Fibroblast of skin of left quadriceps (primary cell): ENCODE data around the gene EXOC4.
"Not testable (repeated sequence)": the region's sequence is repeated elsewhere in the genome, so short reads cannot be mapped to it uniquely, and the experiment has no call there.

Experiments used
- DNase-seq, 2 experiments: peaks; one replicate each; pipeline ENCODE4 v3.0.0-alpha.2; 2013; ENCODE audit warnings: low read depth in 2 of 2

EXOC4 gene

DNA sequence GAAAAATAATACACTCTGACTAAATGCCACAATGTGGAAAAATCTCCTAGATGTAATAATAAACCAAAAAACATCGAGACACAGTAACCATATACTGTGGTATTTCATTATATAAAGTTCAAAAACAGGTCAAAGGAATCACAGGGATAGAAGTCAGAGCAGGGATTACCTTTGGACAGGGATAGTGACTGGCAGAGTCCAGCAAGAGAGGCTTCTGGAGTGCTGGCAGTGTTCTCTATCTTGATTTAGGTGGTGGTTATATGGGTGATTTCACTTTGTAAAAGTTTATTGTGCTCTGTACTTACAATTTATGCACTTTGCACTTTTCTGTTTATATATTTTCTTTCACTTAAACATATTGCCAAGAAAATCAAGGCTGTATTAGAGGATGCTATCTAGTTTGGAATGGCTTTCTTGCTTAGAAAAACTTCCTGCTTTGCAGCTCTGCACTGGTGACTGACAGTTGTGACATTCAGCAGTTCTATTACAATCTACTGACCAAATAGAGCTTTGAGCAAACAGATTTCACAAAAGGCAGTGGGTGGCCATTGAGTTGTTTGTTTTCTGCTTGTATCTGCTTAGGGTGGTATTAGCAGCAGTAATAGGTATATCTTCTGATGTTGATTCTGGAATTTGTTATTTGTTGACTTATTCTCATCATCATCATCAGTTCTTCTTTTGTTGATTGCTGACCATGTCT lies 610.6 kb downstream of the EXOC4 start:
- no peak for DNase-seq

DNA sequence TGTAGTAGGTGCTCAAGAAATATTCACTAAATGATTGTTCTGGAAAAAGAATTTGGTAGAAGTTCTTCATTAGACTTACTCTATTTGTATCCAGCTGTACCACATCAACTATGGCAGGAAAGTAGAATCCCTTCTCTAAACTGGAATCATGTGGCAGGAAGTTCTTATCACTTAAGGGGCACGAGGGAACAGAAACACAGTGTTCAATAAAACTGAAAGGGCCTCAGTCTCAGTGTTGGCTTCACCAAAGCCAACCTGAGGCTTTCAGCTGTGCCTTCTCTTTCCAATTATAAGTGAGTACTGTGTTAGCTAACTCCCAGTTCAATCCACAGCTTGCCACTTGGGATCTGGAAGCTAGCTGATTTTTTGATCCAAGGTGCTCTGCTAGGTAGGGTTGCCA lies 616.7 kb downstream of the EXOC4 start:
- DNase-seq = no peak

DNA sequence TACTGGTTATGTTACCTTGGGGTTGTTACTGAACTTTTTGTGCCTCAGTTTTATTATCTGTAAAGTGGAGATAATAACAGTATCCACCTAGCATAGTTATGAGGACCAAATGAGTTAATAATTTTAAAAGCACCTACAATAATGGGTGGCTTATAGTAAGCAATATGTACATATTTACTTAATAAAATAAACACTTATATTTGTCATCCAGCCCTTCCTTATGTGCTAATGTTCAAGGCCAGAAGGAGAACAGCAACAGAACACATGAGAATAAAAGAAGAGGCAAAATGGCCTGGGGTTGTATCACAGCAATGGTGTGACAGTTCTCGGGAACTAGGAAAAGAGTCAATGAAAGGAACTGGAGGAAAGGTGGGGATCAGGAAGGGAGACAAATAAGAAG lies 618.9 kb downstream of the EXOC4 start:
- DNase-seq = no peak

DNA sequence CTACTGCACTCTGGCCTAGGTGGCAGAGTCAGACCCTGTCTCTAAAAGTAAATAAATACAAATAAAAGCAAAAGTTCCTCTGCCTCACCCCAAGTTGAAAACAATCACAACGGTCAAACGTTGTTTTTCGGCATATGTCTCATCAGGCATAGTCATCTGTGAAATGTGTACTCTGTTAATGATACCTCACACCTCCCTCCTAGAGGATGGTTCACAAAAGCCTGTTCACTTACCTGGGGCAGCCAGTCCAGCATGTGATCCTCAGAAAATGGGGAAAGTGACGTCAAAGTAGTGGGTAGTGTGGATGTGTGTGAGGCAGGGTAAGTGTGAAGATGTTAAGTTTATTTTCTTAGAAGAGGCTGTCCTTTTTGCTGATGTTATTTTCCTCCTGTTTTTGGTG lies 620.3 kb downstream of the EXOC4 start:
- DNase-seq = no peak

DNA sequence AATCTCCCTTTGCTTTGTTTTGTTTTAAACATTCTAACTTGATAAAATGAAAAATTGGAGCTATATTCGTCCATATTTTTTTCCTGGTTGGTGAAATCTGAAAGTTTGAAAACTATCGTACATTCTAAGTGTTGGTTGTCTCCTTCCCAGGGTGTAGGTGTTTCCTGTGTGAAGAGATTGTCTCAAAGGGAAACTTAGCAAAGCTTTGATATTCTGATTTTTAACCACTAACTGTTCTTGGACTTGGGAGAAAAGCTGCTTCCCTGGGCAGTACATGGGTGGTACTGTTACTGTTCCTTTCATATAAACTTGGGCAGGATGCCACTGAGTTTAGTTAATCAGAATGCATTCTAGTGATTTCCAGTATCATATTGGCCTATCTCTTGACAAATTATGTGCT lies 620.8 kb downstream of the EXOC4 start:
- no peak for DNase-seq

DNA sequence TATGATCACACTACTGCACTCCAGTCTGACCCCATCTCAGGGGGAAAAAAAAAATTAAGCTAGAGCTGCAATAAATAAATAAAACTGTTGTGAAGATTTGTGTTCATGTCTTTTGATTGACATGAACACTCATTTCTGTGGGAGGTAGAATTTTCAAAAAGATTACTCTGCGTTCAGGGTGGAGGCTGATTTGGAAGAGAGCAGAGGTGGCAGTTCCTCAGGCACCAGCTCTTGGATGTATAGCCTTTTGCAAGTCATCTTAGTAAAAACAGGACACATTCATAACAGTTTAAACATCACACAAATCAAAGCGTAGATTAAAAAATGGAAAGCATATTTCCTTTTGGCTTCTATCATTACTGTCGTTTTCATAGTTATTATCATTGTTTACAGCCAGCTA lies 630.7 kb downstream of the EXOC4 start:
- no peak for DNase-seq

DNA sequence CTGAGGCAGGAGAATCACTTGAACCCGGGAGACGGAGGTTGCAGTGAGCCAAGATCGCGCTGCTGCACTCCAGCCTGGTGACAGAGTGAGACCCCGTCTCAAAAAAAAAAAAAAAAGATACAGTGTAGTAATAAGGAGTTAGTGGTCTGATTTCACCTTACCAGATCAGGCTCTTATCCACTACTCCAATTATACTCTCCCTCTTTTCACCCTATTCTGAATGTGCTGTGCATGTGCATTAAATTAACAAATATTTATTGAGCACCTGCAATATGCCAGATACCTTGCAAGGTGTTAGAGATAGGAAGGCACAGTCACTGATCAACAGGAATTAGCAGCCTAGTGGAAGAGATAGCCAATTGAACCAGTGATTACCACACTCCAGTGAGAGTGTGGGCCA lies 632.3 kb downstream of the EXOC4 start:
- no peak for DNase-seq

DNA sequence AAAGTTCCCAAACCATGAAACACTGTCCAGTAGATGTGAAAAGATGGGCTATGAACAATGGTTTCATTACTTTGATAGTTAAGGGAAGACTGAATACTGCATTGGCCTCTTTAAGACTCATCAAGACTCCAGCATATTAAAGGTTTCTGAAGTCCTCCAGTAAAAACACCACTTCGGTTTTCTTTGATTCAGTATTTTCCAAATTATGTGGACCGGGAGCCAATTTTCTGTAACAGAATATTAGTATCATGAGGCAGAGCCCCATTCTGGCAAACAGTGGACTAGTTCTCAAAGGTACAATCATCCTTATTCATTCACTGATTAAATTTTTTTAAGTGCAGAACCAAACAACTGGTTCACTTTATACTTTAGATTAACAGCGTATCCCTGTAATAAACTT lies 633.2 kb downstream of the EXOC4 start:
- no peak for DNase-seq

DNA sequence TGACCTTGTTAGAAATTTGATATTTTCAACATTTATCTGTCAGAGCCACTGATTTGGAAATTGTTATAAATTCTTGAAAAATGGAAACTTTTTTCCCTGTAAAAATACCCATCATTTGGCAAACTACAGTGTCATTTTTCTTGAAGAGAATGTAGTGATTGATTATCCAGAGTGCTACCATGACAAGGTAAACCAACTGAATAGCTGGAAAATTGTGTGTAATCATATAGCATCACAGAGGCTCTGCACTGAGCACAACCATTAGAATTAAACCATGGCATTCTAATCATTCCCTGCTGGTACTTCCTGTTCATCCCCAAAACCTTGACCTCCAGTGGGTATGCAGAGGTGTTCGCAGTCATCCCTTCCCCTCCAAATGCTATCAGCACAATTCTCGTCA lies 633.9 kb downstream of the EXOC4 start:
- DNase-seq = no peak

DNA sequence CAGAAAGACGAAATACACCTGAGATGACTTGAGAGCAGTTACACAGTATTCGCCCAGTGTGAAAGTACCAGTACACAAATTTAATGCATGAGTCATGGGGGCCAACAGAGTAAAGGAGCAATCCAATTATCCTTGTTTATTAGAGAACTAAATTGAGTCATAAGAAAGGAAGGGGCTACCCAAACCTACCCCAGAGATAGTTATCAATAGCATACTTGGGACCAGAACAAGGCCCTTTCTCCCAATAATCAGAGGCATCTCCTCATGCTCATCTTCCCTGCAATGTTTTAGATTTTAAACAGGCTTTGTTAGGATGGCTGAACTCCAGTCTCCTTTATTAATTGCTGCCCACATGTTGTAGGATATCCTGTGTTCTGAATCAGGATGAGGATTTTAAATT lies 634.6 kb downstream of the EXOC4 start:
- no peak for DNase-seq

DNA sequence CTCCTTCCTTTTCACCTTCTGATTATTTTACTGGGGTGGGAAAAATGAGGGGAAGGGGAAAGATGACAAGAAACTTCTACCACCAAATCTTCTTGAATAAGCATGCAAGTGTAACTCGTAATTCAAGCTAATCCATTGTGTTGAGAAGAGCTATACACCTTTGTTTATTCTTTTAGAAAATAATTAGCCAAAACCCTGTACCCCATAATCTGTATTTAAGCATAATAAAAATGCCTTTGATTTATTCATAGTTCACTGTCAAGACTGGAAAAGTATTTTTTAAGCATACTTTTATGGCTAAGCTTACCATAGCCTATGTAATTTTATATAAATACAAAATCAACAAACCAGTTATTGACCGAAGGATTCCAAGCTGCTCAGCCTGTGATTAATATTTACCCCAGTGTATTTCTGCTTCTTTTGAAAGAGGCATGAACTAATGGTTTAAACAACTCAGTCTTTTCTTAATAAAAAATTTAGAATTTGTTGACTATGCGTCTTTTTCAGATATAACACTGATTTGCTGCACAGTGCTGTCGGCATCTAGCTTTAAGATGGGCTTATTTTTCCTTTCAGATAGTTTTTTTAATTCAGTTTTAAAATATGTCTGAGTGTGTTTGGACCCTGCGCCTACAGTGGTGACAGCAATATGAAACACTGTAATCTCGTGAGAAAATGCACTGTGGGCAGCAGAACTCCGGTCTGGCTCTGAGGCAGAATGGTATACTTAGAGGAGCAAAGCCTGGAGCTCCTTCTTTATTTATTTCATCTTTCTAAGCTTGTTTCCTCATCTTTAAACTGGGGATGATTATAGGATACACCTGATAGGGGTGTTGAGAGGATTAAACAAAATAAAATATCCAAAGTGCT lies 635.4 kb downstream of the EXOC4 start:
- DNase-seq = no peak

DNA sequence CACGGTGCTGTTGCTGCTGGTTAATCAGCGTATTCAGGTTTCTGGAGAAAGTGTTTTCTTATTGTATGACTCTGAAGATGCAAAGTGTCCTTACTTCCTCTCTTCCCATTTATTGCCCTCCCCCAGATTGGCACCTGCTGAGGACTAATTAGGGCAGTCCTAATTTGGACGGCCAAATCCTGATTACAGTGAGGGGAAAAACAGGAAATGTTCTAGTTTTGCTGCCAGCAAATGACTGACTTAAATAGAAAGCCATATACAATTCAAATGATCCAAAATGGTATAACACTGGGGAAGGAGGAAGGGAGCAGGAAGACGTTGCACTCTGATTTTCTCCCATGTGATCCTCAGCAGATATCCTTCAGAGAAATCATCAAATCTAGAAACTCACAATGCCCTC lies 651.9 kb downstream of the EXOC4 start:
- DNase-seq = no peak

DNA sequence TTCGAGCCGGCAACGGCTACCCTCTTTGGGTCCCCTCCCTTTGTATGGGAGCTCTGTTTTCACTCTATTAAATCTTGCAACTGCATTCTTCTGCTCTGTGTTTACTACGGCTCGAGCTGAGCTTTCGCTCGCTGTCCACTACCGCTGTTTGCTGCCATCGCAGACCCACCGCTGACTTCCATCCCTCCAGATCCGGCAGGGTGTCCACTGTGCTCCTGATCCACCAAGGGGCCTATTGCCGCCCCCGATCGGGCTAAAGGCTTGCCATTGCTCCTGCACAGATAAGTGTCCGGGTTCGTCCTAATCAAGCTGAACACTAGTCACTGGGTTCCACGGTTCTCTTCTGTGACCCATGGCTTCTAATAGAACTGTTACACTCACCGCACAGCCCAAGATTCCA lies 653.7 kb downstream of the EXOC4 start:
- DNase-seq = not testable (repeated sequence)

DNA sequence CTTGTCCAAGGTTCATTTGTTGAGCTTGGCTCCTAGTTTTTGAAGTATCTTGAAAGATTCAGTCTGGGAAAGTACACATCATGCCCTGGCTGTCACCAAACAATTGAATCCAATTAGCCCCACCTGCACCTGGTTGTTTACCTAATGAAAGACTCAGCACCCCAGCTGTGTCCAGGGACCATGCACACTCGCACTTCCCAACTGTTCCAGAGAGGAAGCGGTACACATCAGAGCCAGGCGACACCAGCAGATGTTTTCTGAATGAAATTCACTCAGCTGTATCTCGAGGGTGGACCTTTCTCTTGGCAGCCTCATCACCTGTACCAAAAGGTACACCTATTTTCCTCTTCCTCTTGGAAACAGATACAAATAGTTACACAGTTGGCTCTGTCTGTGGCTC lies 657.9 kb downstream of the EXOC4 start:
- DNase-seq = no peak

DNA sequence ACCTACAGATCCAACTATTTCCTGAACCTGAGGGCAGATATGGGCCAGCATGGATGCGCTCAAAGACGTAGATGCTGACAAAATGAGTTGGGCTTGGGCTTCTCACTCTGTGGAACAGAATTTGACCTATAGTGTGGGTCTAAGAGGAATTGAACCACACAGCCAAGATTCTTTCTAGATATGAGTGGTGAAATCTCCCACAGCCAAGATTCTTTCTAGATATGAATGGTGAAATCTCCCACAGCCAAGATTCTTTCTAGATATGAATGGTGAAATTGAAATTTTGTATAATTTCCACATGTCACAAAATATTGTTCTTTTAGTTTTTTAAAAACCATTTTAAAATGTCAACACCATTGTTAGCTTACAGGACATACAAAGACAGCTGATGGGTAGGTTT lies 658.8 kb downstream of the EXOC4 start:
- DNase-seq = no peak

DNA sequence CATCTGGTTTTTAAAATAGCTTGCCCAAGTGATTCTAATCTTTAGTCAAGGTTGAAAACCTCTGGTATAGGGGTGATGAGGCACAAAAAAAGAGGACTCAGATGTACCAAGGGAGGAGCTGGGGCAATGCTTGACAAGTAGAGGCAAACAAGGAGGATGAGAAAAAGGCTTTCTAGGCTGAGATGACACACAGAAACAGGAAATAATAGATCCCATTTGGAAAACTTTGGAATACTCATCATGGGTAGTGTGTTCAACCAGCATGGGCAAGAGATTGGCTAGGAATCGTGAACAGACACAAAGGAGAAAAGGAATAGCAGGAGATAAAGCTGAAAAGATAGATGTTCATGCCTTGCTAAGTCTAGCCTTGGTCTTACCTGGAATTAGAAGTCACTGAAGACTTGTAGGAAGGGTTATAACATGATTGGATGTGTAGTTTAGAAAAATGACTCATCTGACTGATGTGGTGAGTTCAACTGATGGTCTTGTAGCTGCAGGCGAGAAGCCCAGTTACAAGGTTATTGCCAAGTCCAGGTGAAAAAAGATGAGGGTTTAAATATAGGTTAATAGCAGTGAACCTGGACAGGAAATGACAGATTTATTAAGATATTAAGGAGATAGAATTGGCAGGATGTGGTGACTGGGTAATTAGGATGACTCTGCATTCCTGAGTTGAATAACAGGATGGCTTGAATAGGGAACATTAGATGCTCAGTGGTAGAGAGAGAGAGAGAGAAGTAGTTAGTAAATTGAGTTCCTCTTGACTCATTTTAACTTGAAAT lies 660.2 kb downstream of the EXOC4 start:
- DNase-seq = peak; percentile 11 to 12

DNA sequence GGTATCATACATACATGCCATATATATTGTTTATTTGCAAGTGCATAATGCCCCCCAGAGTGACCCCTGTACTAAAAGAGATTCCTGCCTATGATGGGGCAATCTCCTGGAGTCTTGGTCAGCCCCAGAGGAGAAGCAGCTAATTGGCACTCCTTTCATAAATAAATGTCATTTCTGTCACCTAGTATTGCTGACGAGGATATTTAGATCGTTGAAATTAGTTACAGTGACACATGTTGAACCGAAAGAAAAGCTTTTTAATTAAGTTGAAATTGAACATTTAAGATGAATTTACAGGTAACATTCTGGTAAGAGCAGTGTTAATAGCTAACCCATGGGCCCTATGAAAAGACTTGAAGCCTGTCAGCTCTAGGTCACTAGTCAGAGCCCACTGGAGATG lies 663.7 kb downstream of the EXOC4 start:
- no peak for DNase-seq

DNA sequence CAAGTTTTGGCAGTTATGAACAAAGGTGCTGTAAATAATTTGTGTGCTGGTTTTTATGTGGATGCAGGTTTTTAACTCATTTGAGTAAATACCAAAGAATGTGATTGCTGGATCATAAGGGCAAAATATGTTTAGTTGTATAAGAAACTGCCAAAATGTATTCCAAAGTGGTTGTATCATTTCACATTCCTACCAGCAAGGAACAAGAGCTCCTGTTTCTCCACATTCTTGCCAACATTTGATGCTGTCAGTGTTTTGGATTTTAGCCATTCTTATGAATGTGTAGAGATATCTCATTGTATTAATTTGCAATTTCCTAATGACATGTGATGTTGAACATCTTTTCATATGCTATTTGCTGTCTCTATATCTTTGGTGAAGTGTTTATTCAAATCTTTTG lies 666.9 kb downstream of the EXOC4 start:
- DNase-seq = no peak

DNA sequence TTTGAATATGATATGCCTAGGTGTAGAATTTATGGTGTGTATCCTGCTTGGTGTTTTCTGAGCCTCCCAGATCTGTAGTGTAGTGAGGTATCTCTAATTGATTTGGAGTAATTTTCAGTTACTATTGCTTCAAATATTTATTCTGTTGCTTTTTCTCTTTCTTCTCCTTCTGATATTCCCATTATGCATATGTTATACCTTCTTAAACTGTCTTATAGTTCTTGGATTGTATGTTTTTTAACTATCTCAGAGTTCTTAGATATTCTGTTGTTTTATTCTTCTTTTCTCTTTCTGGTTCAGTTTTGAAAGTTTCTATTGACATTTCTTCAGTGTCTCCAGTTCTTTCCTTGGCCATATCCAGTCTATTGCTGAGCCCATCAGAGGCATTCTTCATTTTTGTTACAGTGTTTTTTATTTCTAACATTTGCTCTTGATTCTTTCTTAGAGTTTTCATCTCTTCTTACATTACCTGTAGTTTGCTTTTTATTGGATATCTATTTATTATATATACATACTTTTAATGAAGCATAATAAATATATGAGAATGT lies 668.8 kb downstream of the EXOC4 start:
- no peak for DNase-seq

DNA sequence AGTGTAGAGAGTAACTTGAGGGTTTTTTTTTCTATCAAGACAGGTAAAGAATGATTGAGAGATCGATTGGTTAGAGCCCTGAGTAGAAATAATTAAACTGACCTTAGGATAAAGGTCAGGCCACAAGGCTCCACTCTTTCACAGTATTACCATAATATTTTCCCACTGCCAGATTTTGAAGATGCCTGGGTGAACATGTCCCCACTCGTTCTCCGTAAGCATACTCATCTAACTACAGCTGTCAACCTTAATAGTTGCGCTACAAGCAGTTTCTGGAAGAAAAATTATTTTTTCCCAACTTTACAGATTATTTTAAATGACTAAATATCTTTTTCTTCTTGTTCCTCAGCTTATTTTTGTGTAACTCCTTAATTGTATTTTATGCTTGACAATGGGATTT lies 671.1 kb downstream of the EXOC4 start:
- no peak for DNase-seq

DNA sequence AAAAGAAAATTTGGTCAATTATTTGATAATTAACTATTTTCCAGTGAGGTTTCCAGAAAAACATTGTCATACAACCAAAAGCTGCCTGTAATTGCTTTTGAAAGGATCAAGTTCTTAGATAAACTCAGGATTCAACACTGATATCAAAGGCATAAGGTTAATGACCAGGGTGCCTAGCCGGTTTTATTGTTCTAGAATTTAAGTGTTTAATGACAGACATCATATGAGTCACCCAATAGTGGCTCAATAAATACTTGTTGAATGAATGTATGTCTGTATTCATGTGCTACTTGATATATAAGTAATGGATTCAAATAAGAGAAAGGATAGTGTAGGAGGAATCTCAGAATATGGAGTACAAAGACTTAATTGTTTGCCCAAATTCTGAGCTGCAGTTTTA lies 678.2 kb downstream of the EXOC4 start:
- DNase-seq = no peak

DNA sequence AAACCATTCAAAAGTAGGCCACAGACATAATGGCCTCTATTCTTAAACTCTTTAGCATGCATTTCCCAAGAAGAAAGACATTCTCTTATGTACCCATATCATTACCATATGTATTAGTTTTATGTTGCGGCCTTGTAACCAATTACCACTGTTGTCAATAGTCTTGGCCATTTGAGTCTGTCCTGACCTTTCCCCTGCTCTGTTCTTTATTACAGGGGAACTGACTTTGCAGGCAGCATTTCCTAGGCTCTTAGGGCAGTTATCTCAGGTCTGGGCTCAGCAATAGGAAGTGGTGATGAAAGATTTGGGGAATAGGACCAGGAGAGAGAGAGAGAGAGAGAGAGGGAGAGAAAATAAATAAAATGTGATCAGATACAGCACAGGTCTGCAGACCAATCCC lies 679.7 kb downstream of the EXOC4 start:
- DNase-seq = no peak
